Left lung (tissue), 10 donors: ENCODE data around the gene NHLRC2. TPM values are rescaled to one million over a fixed set of nuclear protein-coding genes. Genes with fewer than 3 reads are reported as not detected.

Source experiments
- ATAC-seq: fragments of 200-7000 bp; cut with Tn5 transposase; one replicate; pipeline ENCODE4 v1.9.1; 2020; ENCODE audit warnings: moderate library complexity
- DNase-seq, 4 donors: peaks; one replicate each; pipeline ENCODE4 v3.0.0-alpha.2; 2013 to 2020
- H3K27ac ChIP-seq, 2 donors: fragments of 200-600 bp; sonication (generic) in 1 of 2; one replicate each; pipeline versions ENCODE4 v1.5.0 to v1.8.0; 2020 to 2021
- H3K27me3 ChIP-seq, 2 donors: fragments of 200-600 bp; sonication (generic) in 1 of 2; one replicate each; pipeline versions ENCODE4 v1.5.0 to v1.8.0; 2020 to 2021
- H3K36me3 ChIP-seq, 2 donors: fragments of 200-600 bp; sonication (generic) in 1 of 2; one replicate each; pipeline versions ENCODE4 v1.5.0 to v1.8.0; 2020 to 2021
- H3K4me1 ChIP-seq, 2 donors: fragments of 200-600 bp; one replicate each; pipeline ENCODE4 v1.8.0; 2021
- H3K4me3 ChIP-seq, 2 donors: fragments of 200-600 bp; sonication (generic) in 1 of 2; one replicate each; pipeline versions ENCODE4 v1.5.0 to v1.8.0; 2020 to 2021; ENCODE audit warnings: mild to moderate bottlenecking in 1 of 2
- H3K9me3 ChIP-seq, 2 donors: fragments of 200-600 bp; sonication (generic) in 1 of 2; one replicate each; pipeline versions ENCODE4 v1.5.0 to v1.8.0; 2020 to 2021
- CTCF ChIP-seq, 2 donors: fragments of 200-600 bp; sonication (generic) in 1 of 2; IDR thresholded peaks; one replicate each; pipeline versions ENCODE4 v1.5.0 to v1.8.0; 2021; ENCODE audit warnings: antibody characterized with exemption in 2 of 2
- intact Hi-C, 2 donors: fragments of 100-400 bp; cut with DNase I; formaldehyde crosslinking; loops; one replicate each; pipeline versions ENCODE4 v1.11.2 to v1.14.2; 2022
- polyA plus RNA-seq, 6 donors: library from polyadenylated mRNA; unstranded; fragments of 120-200 nt; gene quantifications; one replicate each; pipeline ENCODE4 v1.2.1, GENCODE V29; 2013; ENCODE audit not compliant: insufficient read length in 6 of 6
- total RNA-seq, 2 donors: library from RNA; stranded (reverse); fragmentation: NEBNext Ultra II Directional; extraction: Animal tissue kit (Norgen Biotek cat#: 25700); gene quantifications; one replicate each; pipeline ENCODE4 v1.2.1, GENCODE V29; 2021
- donor health status: DM: no; HTN: yes; CAD: no.
- donor health status: DM: no; HTN: no; CAD: no.

NHLRC2 gene
- total and polyA plus RNA-seq, 8 donors: 22.0 to 48.2 (median 26.6) TPM

- no peak overlapping the region for H3K27ac ChIP-seq
- DNase-seq (no peak), ATAC-seq (no peak)
- intact Hi-C loops: no loop called here
- H3K27me3 ChIP-seq: no peaks in the 10 kb centered on the region
- H3K4me1 ChIP-seq: peaks cover 15 to 51% of the 10 kb centered on the region in 2 donors
- peaks cover 0 to 32% of the 10 kb centered on the region in 2 donors for H3K36me3 ChIP-seq
- TF ChIP-seq CTCF (IDR thresholded peaks at IDR 0.05): no peak
- no peaks in the 10 kb centered on the region for H3K9me3 ChIP-seq
- H3K4me3 ChIP-seq: no peak overlapping the region
Measured at GRCh38 chr10:113859261-113859660, 4.8 kb downstream of the NHLRC2 start.

GRCh38 chr10:113865901-113866300 lies 11.4 kb downstream of the NHLRC2 start:
- intact Hi-C loops: no loop called here
- Histone ChIP-seq H3K27ac (no peak overlapping the region), H3K9me3 (no peaks in the 10 kb centered on the region), H3K4me1 (peaks cover 0 to 20% of the 10 kb centered on the region in 2 donors), H3K4me3 (no peak overlapping the region), H3K27me3 (no peaks in the 10 kb centered on the region), H3K36me3 (peaks cover 0 to 13% of the 10 kb centered on the region in 2 donors)
- DNase-seq (no peak), ATAC-seq (no peak)
- no peak for TF ChIP-seq CTCF (IDR thresholded peaks at IDR 0.05)

GRCh38 chr10:113866551-113867394 lies 12.3 kb downstream of the NHLRC2 start:
- ATAC-seq: no peak
- DNase-seq: peak in 1 of 4 donors; percentile 24
- intact Hi-C loops: no loop called here
- Histone ChIP-seq H3K9me3 (no peaks in the 10 kb centered on the region), H3K27ac (no peak overlapping the region), H3K4me1 (peaks cover 0 to 20% of the 10 kb centered on the region in 2 donors), H3K4me3 (no peak overlapping the region), H3K27me3 (no peaks in the 10 kb centered on the region), H3K36me3 (peaks cover 0 to 4% of the 10 kb centered on the region in 2 donors)
- no peak for TF ChIP-seq CTCF (IDR thresholded peaks at IDR 0.05)

- ATAC-seq: no peak
- Histone ChIP-seq H3K27me3 (no peaks in the 10 kb centered on the region), H3K27ac (no peak overlapping the region)
Measured at GRCh38 chr10:113867904-113868303, 13.4 kb downstream of the NHLRC2 start.

More at GRCh38 chr10:113867904-113868303, 13.4 kb downstream of the NHLRC2 start:
- TF ChIP-seq CTCF (IDR thresholded peaks at IDR 0.05): no peak
- H3K4me3 ChIP-seq: no peak overlapping the region
- intact Hi-C loops: no loop called here
- peaks cover 0 to 5% of the 10 kb centered on the region in 2 donors for H3K36me3 ChIP-seq
- H3K4me1 ChIP-seq: peaks cover 0 to 20% of the 10 kb centered on the region in 2 donors
- peaks cover 0 to 8% of the 10 kb centered on the region in 2 donors for H3K9me3 ChIP-seq
- peak in 1 of 4 donors; percentile 8 for DNase-seq
